H9 (cell line): Measurements from ENCODE around the gene ZNF341. TPM values are rescaled to one million over a fixed set of nuclear protein-coding genes. Genes with fewer than 3 reads are reported as not detected.

Source experiments
- DNase-seq: peaks from one replicate; pipeline ENCODE4 v3.0.0-alpha.2; 2017
- H2AFZ ChIP-seq: one replicate; pipeline ENCODE4 v1.6.1; 2013; ENCODE audit warnings: mild to moderate bottlenecking, low read length, control low read depth, moderate library complexity
- H2AK5ac ChIP-seq: 2 replicates; pipeline ENCODE4 v1.6.1; 2013; ENCODE audit warnings: low read length, control low read depth, mixed read lengths; ENCODE audit not compliant: insufficient read length
- H2BK120ac ChIP-seq: one replicate; pipeline ENCODE4 v1.6.1; 2013; ENCODE audit warnings: low read depth, mild to moderate bottlenecking, low read length, control low read depth, inconsistent platforms; ENCODE audit not compliant: poor library complexity, severe bottlenecking
- H2BK12ac ChIP-seq: 2 replicates; pipeline ENCODE4 v1.6.1; 2013; ENCODE audit warnings: low read length, control low read depth, mixed read lengths, low read depth; ENCODE audit not compliant: insufficient read length
- H2BK15ac ChIP-seq: 2 replicates; pipeline ENCODE4 v1.6.1; 2013; ENCODE audit warnings: low read depth, low read length, control low read depth
- H2BK20ac ChIP-seq: one replicate; pipeline ENCODE4 v1.6.1; 2013; ENCODE audit warnings: low read depth, mild to moderate bottlenecking, low read length, control low read depth, inconsistent platforms; ENCODE audit not compliant: poor library complexity, severe bottlenecking
- H2BK5ac ChIP-seq: 2 replicates; pipeline ENCODE4 v1.6.1; 2013; ENCODE audit warnings: low read length, control low read depth, mixed read lengths; ENCODE audit not compliant: insufficient read length
- H3K14ac ChIP-seq: 2 replicates; pipeline ENCODE4 v1.6.1; 2013; ENCODE audit warnings: low read length, control low read depth; ENCODE audit not compliant: insufficient read depth
- H3K18ac ChIP-seq: 2 replicates; pipeline ENCODE4 v1.6.1; 2013; ENCODE audit warnings: low read depth, mild to moderate bottlenecking, mixed read lengths, low read length, control low read depth; ENCODE audit not compliant: insufficient read length
- H3K23ac ChIP-seq: 2 replicates; pipeline ENCODE4 v1.6.1; 2013; ENCODE audit warnings: low read length, control low read depth, mixed read lengths, low read depth; ENCODE audit not compliant: insufficient read length
- H3K23me2 ChIP-seq: 2 replicates; pipeline ENCODE4 v1.6.1; 2013; ENCODE audit warnings: low read depth, mild to moderate bottlenecking, mixed read lengths, low read length, control low read depth; ENCODE audit not compliant: insufficient read length, poor library complexity, severe bottlenecking
- H3K27ac ChIP-seq: 2 replicates; pipeline ENCODE4 v1.5.1; 2013; ENCODE audit warnings: low read length, control low read depth, mixed read lengths, low read depth; ENCODE audit not compliant: insufficient read length
- H3K27me3 ChIP-seq: 2 replicates; pipeline ENCODE4 v1.6.1; 2013; ENCODE audit warnings: low read length, control low read depth, inconsistent platforms; ENCODE audit not compliant: insufficient read depth
- H3K4ac ChIP-seq: 2 replicates; pipeline ENCODE4 v1.6.1; 2013; ENCODE audit warnings: low read depth, mild to moderate bottlenecking, control low read depth, inconsistent platforms, low read length, moderate library complexity
- H3K4me1 ChIP-seq: 2 replicates; pipeline ENCODE4 v1.6.1; 2013; ENCODE audit warnings: low read length, control low read depth, inconsistent platforms; ENCODE audit not compliant: insufficient read depth
- H3K4me2 ChIP-seq: 2 replicates; pipeline ENCODE4 v1.6.1; 2013; ENCODE audit warnings: low read length, control low read depth, mixed read lengths; ENCODE audit not compliant: insufficient read length, insufficient read depth
- H3K56ac ChIP-seq: 2 replicates; pipeline ENCODE4 v1.6.1; 2013; ENCODE audit warnings: low read depth, mild to moderate bottlenecking, mixed read lengths, low read length, control low read depth; ENCODE audit not compliant: insufficient read length
- H3K79me1 ChIP-seq: 2 replicates; pipeline ENCODE4 v1.6.1; 2013; ENCODE audit warnings: low read depth, mild to moderate bottlenecking, moderate library complexity, low read length, control low read depth, inconsistent platforms; ENCODE audit not compliant: insufficient read depth, poor library complexity, severe bottlenecking
- H3K79me2 ChIP-seq: 2 replicates; pipeline ENCODE4 v1.6.1; 2013; ENCODE audit warnings: low read length, control low read depth, inconsistent platforms; ENCODE audit not compliant: insufficient read depth
- H3K9ac ChIP-seq: 2 replicates; pipeline ENCODE4 v1.6.1; 2013; ENCODE audit warnings: low read length, control low read depth, mixed read lengths; ENCODE audit not compliant: insufficient read length; ENCODE audit errors: extremely low read depth
- H3K9me3 ChIP-seq: one replicate; pipeline ENCODE4 v1.6.1; 2013; ENCODE audit warnings: low read depth, low read length, inconsistent platforms; ENCODE audit not compliant: control insufficient read depth
- H3T11ph ChIP-seq: one replicate; pipeline ENCODE4 v1.6.1; 2013; ENCODE audit warnings: mild to moderate bottlenecking, low read length, control low read depth, inconsistent platforms
- H4K20me1 ChIP-seq: one replicate; pipeline ENCODE4 v1.6.1; 2013; ENCODE audit not compliant: control insufficient read depth, insufficient read length, insufficient read depth
- H4K5ac ChIP-seq: 2 replicates; pipeline ENCODE4 v1.6.1; 2013; ENCODE audit warnings: low read depth, mild to moderate bottlenecking, mixed read lengths, low read length, control low read depth; ENCODE audit not compliant: insufficient read length
- H4K8ac ChIP-seq: replicated peaks from 2 replicates; pipeline ENCODE4 v1.6.1; 2013; ENCODE audit warnings: low read length, control low read depth, mixed read lengths, low read depth; ENCODE audit not compliant: insufficient read length
- H4K91ac ChIP-seq: 2 replicates; pipeline ENCODE4 v1.6.1; 2013; ENCODE audit warnings: low read depth, mild to moderate bottlenecking, moderate library complexity, mixed read lengths, low read length, control low read depth; ENCODE audit not compliant: insufficient read length
- H3K27ac Mint-ChIP-seq, 3 experiments: 2 replicates in 2 of 3; 3 replicates in 1 of 3; pipeline ENCODE4 v1.8.0; 2020 to 2021; ENCODE audit warnings: mixed read lengths in 3 of 3, mild to moderate bottlenecking in 1 of 3, moderate library complexity in 1 of 3
- H3K27me3 Mint-ChIP-seq: 2 replicates; pipeline ENCODE4 v1.8.0; 2021; ENCODE audit warnings: low read depth, mild to moderate bottlenecking, moderate library complexity, mixed read lengths
- H3K36me3 Mint-ChIP-seq, 3 experiments: 2 replicates in 2 of 3; 3 replicates in 1 of 3; pipeline ENCODE4 v1.8.0; 2020 to 2021; ENCODE audit warnings: low read depth in 3 of 3, mixed read lengths in 3 of 3; ENCODE audit not compliant: insufficient read depth in 1 of 3
- H3K4me1 Mint-ChIP-seq, 2 experiments: 2 replicates each; pipeline ENCODE4 v1.8.0; 2020; ENCODE audit warnings: mixed read lengths in 2 of 2
- H3K4me3 Mint-ChIP-seq, 2 experiments: 2 replicates in 1 of 2; 3 replicates in 1 of 2; pipeline ENCODE4 v1.8.0; 2020 to 2021; ENCODE audit warnings: mild to moderate bottlenecking in 2 of 2, mixed read lengths in 2 of 2, moderate library complexity in 1 of 2
- H3K9me3 Mint-ChIP-seq, 2 experiments: 2 replicates in 1 of 2; 3 replicates in 1 of 2; pipeline ENCODE4 v1.8.0; 2020; ENCODE audit warnings: mild to moderate bottlenecking in 2 of 2, mixed read lengths in 2 of 2, moderate library complexity in 1 of 2
- WGBS: extraction: QIAGEN DNeasy Blood & Tissue Kit; methylation state at CpG from one replicate; pipeline ENCODE4 v1.1.7; 2013; ENCODE audit warnings: missing lambda C conversion rate, low lambda C conversion rate, mixed read lengths; ENCODE audit not compliant: insufficient read length; ENCODE audit errors: extremely low coverage; 5-methylcytosine and 5-hydroxymethylcytosine counted together
- total RNA-seq: library from RNA; stranded (reverse); gene quantifications from 2 replicates; pipeline ENCODE4 v1.2.1, GENCODE V29; 2021
- TF ChIP-seq, protein P1 (sequence below): fragments of 200-600 bp; sonication (generic); conservative IDR thresholded peaks from 3 replicates; pipeline ENCODE4 v1.8.0; 2021; ENCODE audit warnings: antibody characterized with exemption, mild to moderate bottlenecking

Gene ZNF341
- total RNA-seq, 1 experiment from 2014 or later: 5.2 TPM

DNA sequence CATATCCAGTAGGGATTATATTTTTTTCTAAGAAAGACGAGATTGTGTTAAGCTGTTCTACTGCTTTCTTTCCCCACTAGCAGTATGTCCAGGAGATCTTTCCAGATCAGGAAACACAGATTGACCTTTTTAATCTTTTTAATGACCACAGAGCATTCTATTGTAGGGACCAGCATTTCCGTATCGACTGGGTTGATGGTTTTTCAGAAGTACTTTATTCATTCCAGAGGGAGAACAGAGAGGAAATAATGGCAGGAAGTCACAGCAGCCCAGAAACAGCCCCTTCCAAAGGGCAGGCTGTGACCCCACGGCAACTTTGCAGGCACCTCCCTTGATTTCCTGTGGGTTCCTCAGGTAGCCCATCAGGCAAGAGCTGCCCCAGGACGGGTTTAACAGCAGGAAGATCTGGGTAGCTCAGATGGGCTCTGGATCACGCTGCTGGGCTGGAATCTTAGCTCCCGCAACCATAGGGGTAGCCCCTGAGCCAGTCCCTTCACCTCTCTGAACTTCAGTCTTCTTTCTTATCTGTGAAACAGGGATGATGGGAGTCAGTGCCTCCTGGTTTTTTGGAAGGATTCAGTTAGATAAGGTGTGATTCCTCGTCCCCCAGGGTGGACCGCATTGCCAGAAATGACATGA lies 55.6 kb downstream of the ZNF341 start:
- H3K4ac ChIP-seq: no peak overlapping the region
- no peaks in the 10 kb centered on the region for H3K27me3 ChIP-seq
- no peak overlapping the region for H3K18ac ChIP-seq
- no peak overlapping the region for H2AFZ ChIP-seq
- H3K9ac ChIP-seq: no peak overlapping the region
- no peak overlapping the region for H3K23ac ChIP-seq
- no peaks in the 10 kb centered on the region for H3K79me1 ChIP-seq
- H4K91ac ChIP-seq: no peak overlapping the region
- no peaks in the 10 kb centered on the region for H3K9me3 Mint-ChIP-seq
- H4K5ac ChIP-seq: no peak overlapping the region
- no peak overlapping the region for H3K4me3 Mint-ChIP-seq
- H3K27ac Mint-ChIP-seq: peak overlapping the region in 2 of 3 experiments; percentile 5 to 24; a peak in 1 of 7 replicates
- peaks cover 0 to 7% (median 0%) of the 10 kb centered on the region in 3 experiments; a peak in 1 of 7 replicates for H3K36me3 Mint-ChIP-seq
- H2BK120ac ChIP-seq: no peak overlapping the region
- no peak overlapping the region for H2BK15ac ChIP-seq
- H3K79me2 ChIP-seq: no peaks in the 10 kb centered on the region
- no peaks in the 10 kb centered on the region for H3K27me3 Mint-ChIP-seq
- H2BK5ac ChIP-seq: no peak overlapping the region
- H2BK20ac ChIP-seq: no peak overlapping the region
- no peaks in the 10 kb centered on the region for H4K20me1 ChIP-seq
- no peak for DNase-seq
- H2BK12ac ChIP-seq: no peak overlapping the region
- no peak overlapping the region for H3T11ph ChIP-seq
- no peak overlapping the region for H3K56ac ChIP-seq
- H3K4me1 Mint-ChIP-seq: peaks cover 6% of the 10 kb centered on the region in 2 experiments
- TF ChIP-seq, protein P1, sequence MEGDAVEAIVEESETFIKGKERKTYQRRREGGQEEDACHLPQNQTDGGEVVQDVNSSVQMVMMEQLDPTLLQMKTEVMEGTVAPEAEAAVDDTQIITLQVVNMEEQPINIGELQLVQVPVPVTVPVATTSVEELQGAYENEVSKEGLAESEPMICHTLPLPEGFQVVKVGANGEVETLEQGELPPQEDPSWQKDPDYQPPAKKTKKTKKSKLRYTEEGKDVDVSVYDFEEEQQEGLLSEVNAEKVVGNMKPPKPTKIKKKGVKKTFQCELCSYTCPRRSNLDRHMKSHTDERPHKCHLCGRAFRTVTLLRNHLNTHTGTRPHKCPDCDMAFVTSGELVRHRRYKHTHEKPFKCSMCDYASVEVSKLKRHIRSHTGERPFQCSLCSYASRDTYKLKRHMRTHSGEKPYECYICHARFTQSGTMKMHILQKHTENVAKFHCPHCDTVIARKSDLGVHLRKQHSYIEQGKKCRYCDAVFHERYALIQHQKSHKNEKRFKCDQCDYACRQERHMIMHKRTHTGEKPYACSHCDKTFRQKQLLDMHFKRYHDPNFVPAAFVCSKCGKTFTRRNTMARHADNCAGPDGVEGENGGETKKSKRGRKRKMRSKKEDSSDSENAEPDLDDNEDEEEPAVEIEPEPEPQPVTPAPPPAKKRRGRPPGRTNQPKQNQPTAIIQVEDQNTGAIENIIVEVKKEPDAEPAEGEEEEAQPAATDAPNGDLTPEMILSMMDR: no peak
- no peak overlapping the region for H3K14ac ChIP-seq
- no peak overlapping the region for H2AK5ac ChIP-seq
- no peaks in the 10 kb centered on the region for H3K23me2 ChIP-seq
- no peak overlapping the region for H4K8ac ChIP-seq
- no peak overlapping the region for H3K27ac ChIP-seq
- WGBS: no CpG with 5 or more reads among the region's 9 CpGs
- H3K4me2 ChIP-seq: no peak overlapping the region
- no peaks in the 10 kb centered on the region; the same call in 1 of the 2 replicates for H3K4me1 ChIP-seq
- no peaks in the 10 kb centered on the region for H3K9me3 ChIP-seq
